Stimulated activated CD8-positive, alpha-beta memory T cell treated with anti-CD3 and anti-CD28 coated beads, Interleukin-4, amount 100 ng/mL, for 48 hours (primary cell): ENCODE results near the gene PGLYRP3.

Source experiments
- DNase-seq: peaks from one replicate; pipeline ENCODE4 v3.0.0-alpha.2; 2020

PGLYRP3 gene

GRCh38 chr1:153312570-153313186, at the start of gene PGLYRP3:
Gene PGLYRP3, minus strand, starts transcription at chr1:153312952. Its CDS starts 2,287 bp downstream, at chr1:153310665.
- no peak for DNase-seq

GRCh38 chr1:153362187-153362775, 49.5 kb upstream of the PGLYRP3 start:
- DNase-seq = no peak

- DNase-seq = no peak
These were observed 48.8 kb upstream of the PGLYRP3 start for GRCh38 chr1:153361480-153362109.

GRCh38 chr1:153360592-153361479, 48.1 kb upstream of the PGLYRP3 start:
- DNase-seq = no peak

- no peak for DNase-seq
These were observed 47.4 kb upstream of the PGLYRP3 start for GRCh38 chr1:153360190-153360589.

- no peak for DNase-seq
These were observed 46.5 kb upstream of the PGLYRP3 start for GRCh38 chr1:153359241-153359640.

- no peak for DNase-seq
These were observed 45.9 kb upstream of the PGLYRP3 start for GRCh38 chr1:153358691-153358975.

GRCh38 chr1:153357853-153358690, 45.3 kb upstream of the PGLYRP3 start, which contains the start of gene S100A9:
Gene S100A9, plus strand, starts transcription at chr1:153357854. Its CDS starts 430 bp downstream, at chr1:153358284.
- no peak for DNase-seq

- no peak for DNase-seq
These were observed 44.5 kb upstream of the PGLYRP3 start for GRCh38 chr1:153357076-153357852.

- DNase-seq = no peak
These were observed 43.8 kb upstream of the PGLYRP3 start for GRCh38 chr1:153356392-153357075.

GRCh38 chr1:153355445-153356071, 42.8 kb upstream of the PGLYRP3 start:
- peak; percentile 62 for DNase-seq

GRCh38 chr1:153354515-153355193, 41.9 kb upstream of the PGLYRP3 start:
- no peak for DNase-seq

- no peak for DNase-seq
These were observed 40.6 kb upstream of the PGLYRP3 start for GRCh38 chr1:153353226-153353947.

GRCh38 chr1:153352523-153352922, 39.8 kb upstream of the PGLYRP3 start:
- DNase-seq = peak; percentile 76

- no peak for DNase-seq
These were observed 37.7 kb upstream of the PGLYRP3 start for GRCh38 chr1:153350321-153350957.

- DNase-seq = no peak
These were observed 36.9 kb upstream of the PGLYRP3 start for GRCh38 chr1:153349363-153350320.
